IMR-90 (cell line): Measurements from ENCODE around the gene TGFBR1. TPM values are rescaled to one million over a fixed set of nuclear protein-coding genes. Genes with fewer than 3 reads are reported as not detected.

ENCODE experiments used
- ATAC-seq: fragments of 200-7000 bp; cut with Tn5 transposase; 2 replicates; pipeline ENCODE4 v1.9.1; 2020; ENCODE audit warnings: low read depth, mild to moderate bottlenecking, moderate library complexity
- BruUV-seq: library from RNA; stranded (reverse); fragments of 400-500 nt; replicated peaks from 2 replicates; lab custom pipeline; 2021; lab: Mats Ljungman, UMichigan
- CTCF ChIA-PET: fragments of 300-600 bp; formaldehyde crosslinking; extraction: SDS; loops from one replicate; lab custom pipeline; 2021; ENCODE audit warnings: antibody characterized with exemption; lab: Yijun Ruan, JAX
- POLR2A ChIA-PET: fragments of 300-600 bp; sonication (Branson Sonifier 250); formaldehyde crosslinking; loops from one replicate; lab custom pipeline; 2022; ENCODE audit warnings: antibody characterized with exemption; ENCODE audit not compliant: unreplicated experiment; lab: Charles Lee
- DNase-seq: peaks from one replicate; pipeline ENCODE4 v3.0.0; 2013
- H2AFZ ChIP-seq: replicated peaks from 2 replicates; pipeline ENCODE3; 2013; ENCODE audit warnings: low read length, mild to moderate bottlenecking; ENCODE audit not compliant: poor library complexity
- H2AK5ac ChIP-seq: 2 replicates; pipeline ENCODE4 v1.6.1; 2013; ENCODE audit warnings: low read depth, low read length, inconsistent platforms
- H2AK9ac ChIP-seq: replicated peaks from 2 replicates; pipeline ENCODE3; 2013; ENCODE audit warnings: mild to moderate bottlenecking, low read depth, low read length, moderate library complexity; ENCODE audit not compliant: poor library complexity
- H2BK120ac ChIP-seq: 2 replicates; pipeline ENCODE4 v1.6.1; 2013; ENCODE audit warnings: low read depth, low read length, inconsistent platforms
- H2BK15ac ChIP-seq: 3 replicates; pipeline ENCODE4 v1.6.1; 2013; ENCODE audit warnings: low read depth, low read length, inconsistent platforms
- H2BK20ac ChIP-seq: 2 replicates; pipeline ENCODE4 v1.6.1; 2013; ENCODE audit warnings: low read depth, mild to moderate bottlenecking, inconsistent platforms, low read length, moderate library complexity
- H2BK5ac ChIP-seq: 2 replicates; pipeline ENCODE4 v1.6.1; 2013; ENCODE audit warnings: mild to moderate bottlenecking, low read depth, low read length, inconsistent platforms; ENCODE audit not compliant: poor library complexity, severe bottlenecking
- H3K14ac ChIP-seq: replicated peaks from 2 replicates; pipeline ENCODE4 v1.6.1; 2013; ENCODE audit warnings: low read depth, low read length, inconsistent platforms
- H3K18ac ChIP-seq: 2 replicates; pipeline ENCODE4 v1.6.1; 2013; ENCODE audit warnings: low read depth, low read length, control low read depth
- H3K23ac ChIP-seq: 2 replicates; pipeline ENCODE4 v1.6.1; 2013; ENCODE audit warnings: low read depth, low read length, inconsistent platforms
- H3K27ac ChIP-seq: 2 replicates; pipeline ENCODE4 v1.5.1; 2013; ENCODE audit warnings: mild to moderate bottlenecking, control low read depth, low read length; ENCODE audit not compliant: insufficient read depth
- H3K27me3 ChIP-seq: 2 replicates; pipeline ENCODE4 v1.6.1; 2013; ENCODE audit warnings: low read length; ENCODE audit not compliant: control insufficient read depth, insufficient read depth
- H3K36me3 ChIP-seq: 2 replicates; pipeline ENCODE4 v1.6.1; 2013; ENCODE audit warnings: low read length, mixed read lengths; ENCODE audit not compliant: control insufficient read depth, insufficient read depth
- H3K4ac ChIP-seq: 2 replicates; pipeline ENCODE4 v1.6.1; 2013; ENCODE audit warnings: low read depth, low read length, inconsistent platforms
- H3K4me1 ChIP-seq: 2 replicates; pipeline ENCODE4 v1.6.1; 2013; ENCODE audit warnings: low read length, mixed read lengths; ENCODE audit not compliant: control insufficient read depth, insufficient read depth
- H3K4me2 ChIP-seq: 2 replicates; pipeline ENCODE4 v1.6.1; 2013; ENCODE audit warnings: low read depth, mild to moderate bottlenecking, control low read depth, low read length, moderate library complexity
- H3K4me3 ChIP-seq: 2 replicates; pipeline ENCODE4 v1.5.1; 2013; ENCODE audit warnings: low read depth, mild to moderate bottlenecking, control low read depth, low read length, moderate library complexity; ENCODE audit not compliant: insufficient read depth
- H3K56ac ChIP-seq: 2 replicates; pipeline ENCODE4 v1.6.1; 2013; ENCODE audit warnings: low read length, inconsistent platforms; ENCODE audit not compliant: insufficient read depth; ENCODE audit errors: extremely low read depth
- H3K79me1 ChIP-seq, 2 experiments: 2 replicates each; pipeline ENCODE4 v1.6.1; 2013; ENCODE audit warnings: low read length in 2 of 2, inconsistent platforms in 1 of 2, low read depth in 1 of 2
- H3K9ac ChIP-seq: 2 replicates; pipeline ENCODE4 v1.6.1; 2013; ENCODE audit warnings: low read depth, low read length, control low read depth
- H3K9me1 ChIP-seq: 2 replicates; pipeline ENCODE4 v1.6.1; 2013; ENCODE audit warnings: low read length, inconsistent platforms; ENCODE audit not compliant: insufficient read depth
- H3K9me3 ChIP-seq: 2 replicates; pipeline ENCODE4 v1.6.1; 2013; ENCODE audit warnings: low read length; ENCODE audit not compliant: control insufficient read depth, insufficient read depth
- H4K20me1 ChIP-seq: 2 replicates; pipeline ENCODE4 v1.6.1; 2013; ENCODE audit warnings: low read length, inconsistent platforms; ENCODE audit not compliant: insufficient read depth
- H4K5ac ChIP-seq: 2 replicates; pipeline ENCODE4 v1.6.1; 2013; ENCODE audit warnings: mild to moderate bottlenecking, low read depth, low read length, control low read depth
- H4K8ac ChIP-seq, 2 experiments: 2 replicates each; pipeline ENCODE4 v1.6.1; 2013; ENCODE audit warnings: low read depth in 2 of 2, low read length in 2 of 2, control low read depth in 1 of 2, inconsistent platforms in 1 of 2
- H4K91ac ChIP-seq: 2 replicates; pipeline ENCODE4 v1.6.1; 2013; ENCODE audit warnings: low read depth, low read length, inconsistent platforms; ENCODE audit not compliant: insufficient read depth
- CHD1 ChIP-seq: IDR thresholded peaks from 2 replicates; pipeline ENCODE4 v1.6.1; 2012; ENCODE audit warnings: low read depth, low read length, improper control_type of control experiment
- CTCF ChIP-seq: conservative IDR thresholded peaks from 2 replicates; pipeline ENCODE4 v1.5.1; 2012; ENCODE audit warnings: mild to moderate bottlenecking, low read depth, low read length, improper control_type of control experiment
- ELK1 ChIP-seq: fragments of 150-350 bp; IDR thresholded peaks from 2 replicates; pipeline ENCODE4 v1.6.1; 2016; ENCODE audit warnings: low read depth, mild to moderate bottlenecking, low read length, moderate library complexity, borderline replicate concordance
- FOS ChIP-seq: fragments of 150-350 bp; IDR thresholded peaks from 2 replicates; pipeline ENCODE4 v1.6.1; 2016; ENCODE audit warnings: low read depth, low read length
- MAFK ChIP-seq: IDR thresholded peaks from 2 replicates; pipeline ENCODE4 v1.6.1; 2012; ENCODE audit warnings: low read depth, low read length, improper control_type of control experiment
- MAZ ChIP-seq: IDR thresholded peaks from 2 replicates; pipeline ENCODE4 v1.6.1; 2012; ENCODE audit warnings: low read depth, mild to moderate bottlenecking, low read length, improper control_type of control experiment, moderate library complexity, borderline replicate concordance
- NFE2L2 ChIP-seq: fragments of 150-350 bp; IDR thresholded peaks from 2 replicates; pipeline ENCODE4 v1.6.1; 2016; ENCODE audit warnings: low read depth, mild to moderate bottlenecking, low read length
- POLR2A ChIP-seq: IDR thresholded peaks from 2 replicates; pipeline ENCODE4 v1.6.1; 2012; ENCODE audit warnings: mild to moderate bottlenecking, low read depth, low read length
- RAD21 ChIP-seq: IDR thresholded peaks from 2 replicates; pipeline ENCODE4 v1.6.1; 2012; ENCODE audit warnings: low read length, improper control_type of control experiment
- RCOR1 ChIP-seq: IDR thresholded peaks from 2 replicates; pipeline ENCODE4 v1.6.1; 2012; ENCODE audit warnings: mild to moderate bottlenecking, low read length, improper control_type of control experiment; ENCODE audit not compliant: insufficient replicate concordance
- RFX5 ChIP-seq: IDR thresholded peaks from 2 replicates; pipeline ENCODE4 v1.8.0; 2012; ENCODE audit warnings: low read depth, mild to moderate bottlenecking, low read length, moderate library complexity
- SMC3 ChIP-seq: fragments of 150-350 bp; IDR thresholded peaks from 2 replicates; pipeline ENCODE4 v1.6.1; 2016; ENCODE audit warnings: low read depth, mild to moderate bottlenecking, antibody characterized with exemption, low read length, moderate library complexity
- WGBS, 2 experiments: methylation state at CpG; one replicate each; pipeline versions ENCODE4 v1.1.5 to v1.1.7; 2013; ENCODE audit warnings: missing lambda C conversion rate in 2 of 2; ENCODE audit not compliant: insufficient read length in 1 of 2; ENCODE audit errors: extremely low coverage in 2 of 2; 5-methylcytosine and 5-hydroxymethylcytosine counted together
- dilution Hi-C: fragments of 300-500 bp; cut with HindIII; formaldehyde crosslinking; loops from one replicate; pipeline ENCODE4 v1.14.3; 2018; ENCODE audit warnings: low sequenced_read_pairs; ENCODE audit not compliant: unreplicated experiment
- in situ Hi-C: fragments of 300-500 bp; cut with MboI; formaldehyde crosslinking; loops from 3 replicates; pipeline ENCODE4 v1.14.3; 2019; ENCODE audit warnings: low sequenced_read_pairs, inconsistent platforms, mixed read lengths
- intact Hi-C: fragments of 100-400 bp; cut with micrococcal nuclease; formaldehyde crosslinking; loops from 2 replicates; pipeline ENCODE4 v1.10.0; 2022
- polyA plus RNA-seq, 3 experiments: library from polyadenylated mRNA; depleted of rRNA; stranded (reverse); fragments of >200 nt; gene quantifications; 2 replicates each; pipeline ENCODE4 v1.2.3, GENCODE V29; 2012; ENCODE audit warnings: low replicate concordance in 1 of 3
- total RNA-seq: library from RNA; depleted of rRNA; stranded (reverse); fragments of >200 nt; gene quantifications from 2 replicates; pipeline ENCODE4 v1.2.3, GENCODE V29; 2012

TGFBR1 gene
- total and polyA plus RNA-seq, 2 of the 4 experiments (the other 2 are of a cell fraction), result 15.1 to 75.3 TPM

- no peak overlapping the region for H4K91ac ChIP-seq
- no peak overlapping the region for H3K4ac ChIP-seq
- no peak for ATAC-seq
- no peak overlapping the region for H2BK120ac ChIP-seq
- no peak overlapping the region for H4K5ac ChIP-seq
- H3K4me1 ChIP-seq, result peaks cover 15% of the 10 kb centered on the region
- ChIA-PET POLR2A (no interaction called here), CTCF (interaction anchor here (0.9 kb wide), 1 partner anchor 29 kb away, joined by 4 read pairs; no protein-coding TSS in a partner anchor)
- H4K20me1 ChIP-seq, result peaks cover 83% of the 10 kb centered on the region
- no peak overlapping the region for H2BK5ac ChIP-seq
- peaks cover 23 to 66% of the 10 kb centered on the region in 2 experiments for H3K79me1 ChIP-seq
- H3K23ac ChIP-seq, result no peak overlapping the region
- intact Hi-C loops (no loop called here), in situ Hi-C loops (no loop called here), dilution Hi-C loops (no loop called here)
- no peak overlapping the region for H3K18ac ChIP-seq
- no peak for TF ChIP-seq RFX5
- no peak for TF ChIP-seq POLR2A
- TF ChIP-seq SMC3, result no peak
- no peak for TF ChIP-seq RAD21
- no peak for TF ChIP-seq ELK1
- TF ChIP-seq NFE2L2, result no peak
- no peak for TF ChIP-seq RCOR1
- no peak for TF ChIP-seq MAZ
- no peak for TF ChIP-seq CHD1
- TF ChIP-seq CTCF, result no peak
- no peak for TF ChIP-seq MAFK
- no peak for TF ChIP-seq FOS
- no peak overlapping the region for H3K4me3 ChIP-seq
- no peak overlapping the region for H2BK15ac ChIP-seq
- peaks cover 8% of the 10 kb centered on the region for H3K9me1 ChIP-seq
- no peaks in the 10 kb centered on the region for H3K9me3 ChIP-seq
- no peak overlapping the region for H4K8ac ChIP-seq
- H2AK5ac ChIP-seq, result no peak overlapping the region
- no peak overlapping the region for H2AK9ac ChIP-seq
- peaks cover 3% of the 10 kb centered on the region; the same call in 1 of the 2 replicates for H3K36me3 ChIP-seq
- no TSS peak for BruUV-seq
- H3K27me3 ChIP-seq, result no peaks in the 10 kb centered on the region
- H3K9ac ChIP-seq, result no peak overlapping the region
- H3K56ac ChIP-seq, result no peak overlapping the region
- DNase-seq, result no peak
- H3K27ac ChIP-seq, result no peak overlapping the region
- no peak overlapping the region for H2AFZ ChIP-seq
- H3K14ac ChIP-seq, result no peak overlapping the region
- H3K4me2 ChIP-seq, result peak overlapping the region; percentile 64; the same call in 1 of the 2 replicates
- no peak overlapping the region for H2BK20ac ChIP-seq
- WGBS, 2 experiments, result no CpG with 5 or more reads among the region's 2 CpGs
These were observed 8.6 kb downstream of the TGFBR1 start for GRCh38 chr9:99113414-99114048.
